H1 (cell line): ENCODE data around the gene C3orf18. TPM values are rescaled to one million over a fixed set of nuclear protein-coding genes. Genes with fewer than 3 reads are reported as not detected.

Source experiments
- CBX5 ChIP-seq: fragments of 300-800, 300-1000 bp; sonication (generic); IDR thresholded peaks from 2 replicates; pipeline ENCODE4 v1.7.1; 2016; ENCODE audit warnings: antibody characterized with exemption, low read length, low read depth
- JUN ChIP-seq: IDR thresholded peaks from 2 replicates; pipeline ENCODE4 v1.6.1; 2011; ENCODE audit warnings: low read depth, mild to moderate bottlenecking, improper control_type of control experiment, low read length
- JUND ChIP-seq: IDR thresholded peaks from 2 replicates; pipeline ENCODE4 v1.6.1; 2011; ENCODE audit warnings: mild to moderate bottlenecking, improper control_type of control experiment, low read length
- NRF1 ChIP-seq: IDR thresholded peaks from 2 replicates; pipeline ENCODE4 v1.6.1; 2011; ENCODE audit warnings: mild to moderate bottlenecking, low read depth, low read length, improper control_type of control experiment
- SIN3A ChIP-seq, 2 experiments: IDR thresholded peaks in 1 of 2; conservative IDR thresholded peaks in 1 of 2; 2 replicates each; pipeline ENCODE4 v1.6.1; 2011 to 2012; ENCODE audit warnings: low read length in 2 of 2, improper control_type of control experiment in 1 of 2, low read depth in 1 of 2, mild to moderate bottlenecking in 1 of 2
- TBP ChIP-seq: IDR thresholded peaks from 2 replicates; pipeline ENCODE4 v1.6.1; 2011; ENCODE audit warnings: low read depth, low read length, improper control_type of control experiment
- polyA plus RNA-seq, 7 experiments: library from polyadenylated mRNA; depleted of rRNA in 3 of 7; stranded (reverse) in 5 of 7; unstranded in 2 of 7; fragments of >200 nt in 5 of 7; fragments of 200-250 nt in 2 of 7; gene quantifications; 1 replicate in 5 of 7; 2 replicates in 1 of 7; 4 replicates in 1 of 7; pipeline versions ENCODE4 v1.2.1 to v1.2.3, GENCODE V29; 2011 to 2013; ENCODE audit warnings: missing spikeins in 2 of 7, mixed read lengths in 2 of 7
- total RNA-seq: library from RNA; stranded (reverse); fragmentation: NEBNext Ultra II Directional; extraction: Animal tissue kit (Norgen Biotek cat#: 25700); gene quantifications from 2 replicates; pipeline ENCODE4 v1.2.1, GENCODE V29; 2021
- TF ChIP-seq, protein P1 (sequence below): IDR thresholded peaks from 2 replicates; pipeline ENCODE4 v1.6.1; 2011; ENCODE audit warnings: low read length, improper control_type of control experiment

Gene C3orf18
- total and polyA plus RNA-seq, 2 of the 8 experiments (the other 6 are each of a cell fraction or from before 2014, with no cell fraction given) = 7.5 to 15.0 TPM

DNA sequence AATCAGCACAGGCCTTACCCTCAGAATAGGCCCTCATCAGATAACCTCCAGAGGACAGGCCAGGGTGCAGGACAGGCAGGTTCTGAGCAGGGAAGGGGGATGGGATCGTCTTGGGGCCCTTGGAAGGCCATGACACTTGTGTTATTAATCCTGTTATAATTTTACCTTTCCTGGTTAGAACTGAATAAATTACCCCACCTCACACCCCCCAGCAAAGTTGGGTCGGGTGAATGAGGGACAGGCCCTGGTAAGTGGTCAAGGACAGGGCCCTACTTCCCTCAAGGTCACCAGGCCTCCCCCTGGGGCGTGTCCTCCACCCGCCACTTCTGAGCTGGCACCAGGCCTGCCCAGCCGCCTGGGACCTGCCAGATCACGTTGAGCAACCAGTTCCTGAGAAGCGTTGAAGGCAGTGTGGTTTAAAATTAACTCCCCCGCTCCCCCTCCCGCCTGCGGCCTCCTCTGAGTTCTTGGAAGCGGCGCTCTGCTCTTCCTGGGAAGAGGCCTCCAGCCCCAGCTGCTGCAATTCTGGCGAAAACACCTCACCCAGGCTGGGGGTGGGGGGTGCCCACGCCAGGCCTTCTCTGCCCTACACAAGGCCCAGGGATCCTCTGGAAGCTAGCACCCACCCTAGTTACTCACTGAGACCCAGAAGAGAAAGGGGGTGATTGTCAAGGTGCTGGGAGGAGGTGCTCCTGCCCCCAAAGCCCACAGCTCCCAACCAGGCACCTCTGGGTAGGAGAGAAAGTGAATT is 33.5 kb upstream of the C3orf18 start (continued):
- TF ChIP-seq JUND = no peak
- no peak for TF ChIP-seq NRF1
- TF ChIP-seq, protein P1, sequence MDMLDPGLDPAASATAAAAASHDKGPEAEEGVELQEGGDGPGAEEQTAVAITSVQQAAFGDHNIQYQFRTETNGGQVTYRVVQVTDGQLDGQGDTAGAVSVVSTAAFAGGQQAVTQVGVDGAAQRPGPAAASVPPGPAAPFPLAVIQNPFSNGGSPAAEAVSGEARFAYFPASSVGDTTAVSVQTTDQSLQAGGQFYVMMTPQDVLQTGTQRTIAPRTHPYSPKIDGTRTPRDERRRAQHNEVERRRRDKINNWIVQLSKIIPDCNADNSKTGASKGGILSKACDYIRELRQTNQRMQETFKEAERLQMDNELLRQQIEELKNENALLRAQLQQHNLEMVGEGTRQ = no peak
- no peak for TF ChIP-seq TBP
- no peak for TF ChIP-seq SIN3A (conservative IDR thresholded peaks at IDR 0.05 in 1 of 2, IDR thresholded peaks at IDR 0.05 in 1 of 2; ENCODE audit: low read depth in 1 of 2, low read length in 2 of 2)
- no peak for TF ChIP-seq JUN
- TF ChIP-seq CBX5 = no peak
- TF ChIP-seq, all 59 proteins: peak for 0
